SK-N-MC (cell line): Measurements from ENCODE around the gene CYFIP2.

Source experiments
- EZH2 ChIP-seq: fragments of 200-600 bp; sonication (generic); IDR thresholded peaks from one replicate; pipeline ENCODE4 v1.6.1; 2017; ENCODE audit warnings: antibody characterized with exemption
- POLR2AphosphoS5 ChIP-seq: IDR thresholded peaks from 2 replicates; pipeline ENCODE4 v1.6.1; 2012; ENCODE audit warnings: mild to moderate bottlenecking, low read depth, low read length, borderline replicate concordance

DNA sequence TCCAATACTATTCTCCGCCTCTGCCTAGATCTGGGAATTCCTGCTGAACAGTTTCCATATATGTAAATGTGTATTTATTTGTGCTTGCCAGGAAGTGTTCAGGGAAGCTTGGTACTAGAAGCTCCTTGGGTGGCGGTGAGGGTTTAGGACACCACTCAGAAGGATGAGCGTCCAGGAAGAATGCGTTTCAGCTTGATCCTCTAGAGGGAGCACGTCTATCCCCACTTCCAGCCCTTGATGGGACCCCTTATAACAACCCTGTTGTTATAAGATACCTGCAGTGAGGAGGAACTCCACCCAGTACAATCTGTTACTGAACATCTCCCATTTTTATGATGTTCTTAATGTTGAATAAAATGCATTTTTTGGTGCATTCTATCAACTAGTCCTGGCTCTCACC lies 88.9 kb downstream of the CYFIP2 start:
- TF ChIP-seq POLR2AphosphoS5 (no peak), EZH2 (no peak)
